Measurements from ENCODE around the gene STX2. TPM values are rescaled to one million over a fixed set of nuclear protein-coding genes. Genes with fewer than 3 reads are reported as not detected.
"Not testable (repeated sequence)": the region's sequence is repeated elsewhere in the genome, so short reads cannot be mapped to it uniquely, and the experiment has no call there.

STX2 gene
- total and polyA plus RNA-seq, 2 experiments from 2014 or later: 19.0 to 23.7 TPM

GRCh38 chr12:130871286-130872178, 32.5 kb upstream of the STX2 start, which contains the start of gene RAN:
Gene RAN (plus strand): TSS chr12:130872066. CDS start chr12:130872594, 528 bp downstream.
- peaks cover 5% of the 10 kb centered on the region for H3K4me1 ChIP-seq (ENCODE audit: low read depth)
- peak within 1 kb of the TSS; percentile 95 for H3K27ac ChIP-seq
- TF ChIP-seq CTCF (IDR thresholded peaks at IDR 0.05; ENCODE audit: low read depth, low read length): no peak
- no peaks in the 10 kb centered on the region for H3K27me3 ChIP-seq
- H3K9me3 ChIP-seq (ENCODE audit: low read depth): no peaks in the 10 kb centered on the region
- peak within 1 kb of the TSS; percentile 97 for H3K4me3 ChIP-seq
- H3K36me3 ChIP-seq: peaks cover 33% of the 10 kb centered on the region
- peak; percentile 95 to 97 for DNase-seq (ENCODE audit: low read depth in 1 of 2, low spot score in 1 of 2)

GRCh38 chr12:130870442-130871285, 31.6 kb upstream of the STX2 start:
- peak; percentile 80 for TF ChIP-seq CTCF (IDR thresholded peaks at IDR 0.05; ENCODE audit: low read depth, low read length)
- DNase-seq (ENCODE audit: low read depth in 1 of 2, low spot score in 1 of 2): peak; percentile 38 to 99
- Histone ChIP-seq H3K4me3 (no peak overlapping the region), H3K36me3 (peaks cover 25% of the 10 kb centered on the region), H3K9me3 (ENCODE audit: low read depth) (no peaks in the 10 kb centered on the region), H3K4me1 (ENCODE audit: low read depth) (peaks cover 5% of the 10 kb centered on the region), H3K27me3 (no peaks in the 10 kb centered on the region), H3K27ac (no peak overlapping the region)

- Histone ChIP-seq H3K27me3 (no peaks in the 10 kb centered on the region), H3K27ac (no peak overlapping the region), H3K4me1 (ENCODE audit: low read depth) (peaks cover 4% of the 10 kb centered on the region), H3K9me3 (ENCODE audit: low read depth) (no peaks in the 10 kb centered on the region), H3K36me3 (peaks cover 4% of the 10 kb centered on the region), H3K4me3 (no peak overlapping the region)
- no peak for DNase-seq (ENCODE audit: low read depth in 1 of 2, low spot score in 1 of 2)
- no peak for TF ChIP-seq CTCF (IDR thresholded peaks at IDR 0.05; ENCODE audit: low read depth, low read length)
These were observed 29.4 kb upstream of the STX2 start for GRCh38 chr12:130868412-130868811.

GRCh38 chr12:130863298-130863697, 24.2 kb upstream of the STX2 start:
- Histone ChIP-seq H3K9me3 (ENCODE audit: low read depth) (no peaks in the 10 kb centered on the region), H3K4me3 (no peak overlapping the region), H3K4me1 (ENCODE audit: low read depth) (no peaks in the 10 kb centered on the region), H3K27ac (no peak overlapping the region), H3K27me3 (no peaks in the 10 kb centered on the region), H3K36me3 (no peaks in the 10 kb centered on the region)
- TF ChIP-seq CTCF (IDR thresholded peaks at IDR 0.05; ENCODE audit: low read depth, low read length): no peak
- DNase-seq (ENCODE audit: low read depth in 1 of 2, low spot score in 1 of 2): no peak

GRCh38 chr12:130862771-130863170, 23.7 kb upstream of the STX2 start:
- not testable (repeated sequence) for H3K4me1 ChIP-seq (ENCODE audit: low read depth); H3K27me3 ChIP-seq; H3K27ac ChIP-seq; H3K36me3 ChIP-seq; H3K9me3 ChIP-seq (ENCODE audit: low read depth); DNase-seq (ENCODE audit: low read depth in 1 of 2, low spot score in 1 of 2); H3K4me3 ChIP-seq
